Glomerular visceral epithelial cell (primary cell): ENCODE results near the gene HEG1.

ENCODE experiments used
- DNase-seq: peaks from one replicate; pipeline ENCODE4 v3.0.0-alpha.2; 2016; ENCODE audit errors: extremely low spot score

The HEG1 gene

GRCh38 chr3:124942613-124943012, 113.2 kb downstream of the HEG1 start:
- no peak for DNase-seq

GRCh38 chr3:124941771-124942170, 114.0 kb downstream of the HEG1 start:
- DNase-seq, result no peak

- DNase-seq, result no peak
These were observed 116.1 kb downstream of the HEG1 start for GRCh38 chr3:124939661-124940060.

GRCh38 chr3:124938896-124939295, 116.9 kb downstream of the HEG1 start:
- DNase-seq, result no peak

- DNase-seq, result no peak
These were observed 118.7 kb downstream of the HEG1 start for GRCh38 chr3:124937049-124937448.

- DNase-seq, result no peak
These were observed 119.8 kb downstream of the HEG1 start for GRCh38 chr3:124935794-124936542.

- no peak for DNase-seq
These were observed 120.5 kb downstream of the HEG1 start for GRCh38 chr3:124935264-124935663.

- no peak for DNase-seq
These were observed 121.2 kb downstream of the HEG1 start, which contains the start of gene MUC13 for GRCh38 chr3:124934577-124934976. TSS of gene MUC13 (minus strand) at chr3:124934751. CDS start at chr3:124934712, 39 bp downstream.

GRCh38 chr3:124928333-124929202, 127.2 kb downstream of the HEG1 start:
- DNase-seq, result peak; percentile 62

- DNase-seq, result no peak
These were observed 128.2 kb downstream of the HEG1 start for GRCh38 chr3:124927574-124928045.

GRCh38 chr3:124926426-124927101, 129.2 kb downstream of the HEG1 start:
- no peak for DNase-seq

- DNase-seq, result no peak
These were observed 131.1 kb downstream of the HEG1 start for GRCh38 chr3:124924741-124925140.

- DNase-seq, result no peak
These were observed 132.0 kb downstream of the HEG1 start for GRCh38 chr3:124923833-124924232.

GRCh38 chr3:124920718-124921117, 135.1 kb downstream of the HEG1 start:
- no peak for DNase-seq

- no peak for DNase-seq
These were observed 136.0 kb downstream of the HEG1 start for GRCh38 chr3:124919756-124920155.

GRCh38 chr3:124918524-124918923, 137.3 kb downstream of the HEG1 start:
- DNase-seq, result no peak

GRCh38 chr3:124916837-124917409, 138.9 kb downstream of the HEG1 start:
- no peak for DNase-seq
